Astrocyte (in vitro differentiated cells and primary cell): Measurements from ENCODE around the gene MARF1.

ENCODE experiments used
- EZH2 ChIP-seq: IDR thresholded peaks from 2 replicates; pipeline ENCODE4 v1.6.1; 2012; ENCODE audit warnings: mild to moderate bottlenecking, low read length, inconsistent platforms; ENCODE audit not compliant: insufficient read depth
- TF ChIP-seq, protein P1 (sequence below): IDR thresholded peaks from 2 replicates; pipeline ENCODE4 v1.5.1; 2011; ENCODE audit warnings: low read depth, mild to moderate bottlenecking, inconsistent platforms, low read length, moderate library complexity; ENCODE audit not compliant: insufficient read depth

DNA sequence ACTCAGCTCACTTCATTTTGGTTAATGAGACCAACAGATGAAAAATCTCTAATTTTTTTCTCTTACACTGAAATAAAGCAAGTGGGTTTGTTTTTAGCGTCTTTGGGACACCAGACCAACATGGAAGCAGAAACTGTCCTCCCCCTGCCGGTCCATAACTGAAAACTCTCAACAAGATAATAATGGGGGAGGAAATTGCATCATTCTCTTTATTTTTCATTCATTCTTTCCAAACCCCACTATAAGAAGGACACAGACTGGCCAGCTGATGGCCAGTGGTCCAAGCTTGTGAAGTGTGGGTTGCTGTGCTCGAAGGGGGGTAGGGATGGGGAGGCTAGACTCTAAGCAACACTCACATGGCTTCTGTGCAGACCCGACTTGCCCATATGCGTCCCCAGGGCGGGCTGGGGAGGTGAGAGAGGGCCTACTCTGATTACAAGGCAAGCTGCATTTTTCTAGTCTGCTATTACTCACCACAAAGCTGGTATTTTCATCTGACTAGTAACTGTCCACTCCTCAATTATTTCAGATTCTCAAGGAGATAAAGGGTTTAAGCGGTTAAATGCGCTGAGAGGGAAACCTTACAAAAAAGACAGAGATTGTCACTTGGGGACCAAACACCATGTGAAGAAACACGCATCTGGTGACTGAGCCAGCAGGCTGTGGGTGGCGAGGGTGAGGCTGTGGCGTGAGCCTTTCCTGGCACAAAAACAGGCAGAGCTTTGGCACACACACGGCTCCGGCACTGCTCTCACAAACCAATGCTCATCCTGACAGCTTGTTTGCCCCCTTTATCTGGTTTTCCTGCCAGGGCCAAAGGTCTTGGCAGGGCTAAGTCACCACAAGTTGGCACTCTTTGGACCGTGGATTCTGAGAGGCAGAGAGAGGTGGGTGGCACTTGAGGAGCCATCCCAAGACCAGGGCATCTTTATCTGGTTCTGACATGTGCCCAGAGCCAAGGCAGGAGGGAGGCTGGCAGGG, 38.2 kb downstream of the MARF1 start:
- TF ChIP-seq, protein P1, sequence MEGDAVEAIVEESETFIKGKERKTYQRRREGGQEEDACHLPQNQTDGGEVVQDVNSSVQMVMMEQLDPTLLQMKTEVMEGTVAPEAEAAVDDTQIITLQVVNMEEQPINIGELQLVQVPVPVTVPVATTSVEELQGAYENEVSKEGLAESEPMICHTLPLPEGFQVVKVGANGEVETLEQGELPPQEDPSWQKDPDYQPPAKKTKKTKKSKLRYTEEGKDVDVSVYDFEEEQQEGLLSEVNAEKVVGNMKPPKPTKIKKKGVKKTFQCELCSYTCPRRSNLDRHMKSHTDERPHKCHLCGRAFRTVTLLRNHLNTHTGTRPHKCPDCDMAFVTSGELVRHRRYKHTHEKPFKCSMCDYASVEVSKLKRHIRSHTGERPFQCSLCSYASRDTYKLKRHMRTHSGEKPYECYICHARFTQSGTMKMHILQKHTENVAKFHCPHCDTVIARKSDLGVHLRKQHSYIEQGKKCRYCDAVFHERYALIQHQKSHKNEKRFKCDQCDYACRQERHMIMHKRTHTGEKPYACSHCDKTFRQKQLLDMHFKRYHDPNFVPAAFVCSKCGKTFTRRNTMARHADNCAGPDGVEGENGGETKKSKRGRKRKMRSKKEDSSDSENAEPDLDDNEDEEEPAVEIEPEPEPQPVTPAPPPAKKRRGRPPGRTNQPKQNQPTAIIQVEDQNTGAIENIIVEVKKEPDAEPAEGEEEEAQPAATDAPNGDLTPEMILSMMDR: no peak
- TF ChIP-seq EZH2: no peak
